ENCODE results near the gene ARSG.
"Not testable (repeated sequence)": the region's sequence is repeated elsewhere in the genome, so short reads cannot be mapped to it uniquely, and the experiment has no call there.

The ARSG gene

DNA sequence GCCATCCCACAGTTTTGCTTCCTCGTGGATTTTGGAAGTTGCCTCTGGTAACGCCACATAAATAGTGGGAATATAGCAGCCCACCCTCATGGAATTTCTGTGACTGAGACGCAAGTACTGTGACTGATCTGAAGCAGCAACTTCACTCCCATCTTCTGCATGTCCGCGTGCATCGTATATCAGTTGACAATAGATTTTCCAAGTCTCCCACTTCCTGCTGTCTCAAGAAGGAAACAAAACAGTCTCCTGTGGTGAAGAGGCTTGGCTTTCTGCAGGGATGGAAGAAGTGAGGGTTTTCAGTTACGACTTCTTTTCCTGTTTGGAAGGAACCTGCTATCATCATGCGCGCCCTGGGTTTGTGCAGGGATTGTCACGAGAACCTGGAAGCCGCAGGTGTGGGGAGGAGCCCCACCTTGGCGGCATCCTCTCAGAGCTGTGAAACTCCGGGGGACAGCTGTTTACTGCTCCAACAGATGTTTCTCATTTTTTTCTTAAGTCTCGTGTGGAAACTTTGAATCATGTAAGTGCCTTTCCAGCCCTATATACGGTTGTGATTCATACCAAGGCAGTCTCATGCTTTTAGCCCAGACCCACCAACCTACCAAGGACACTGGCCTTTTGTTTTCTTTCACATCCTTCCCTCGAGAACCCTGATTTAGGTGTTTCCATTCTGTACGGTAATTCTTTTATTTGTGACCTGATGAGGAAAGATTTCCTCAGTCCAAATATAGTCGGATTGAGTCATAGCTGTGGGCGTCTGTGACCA is 108.5 kb downstream of the ARSG start:
- DNase-seq: no peak

DNA sequence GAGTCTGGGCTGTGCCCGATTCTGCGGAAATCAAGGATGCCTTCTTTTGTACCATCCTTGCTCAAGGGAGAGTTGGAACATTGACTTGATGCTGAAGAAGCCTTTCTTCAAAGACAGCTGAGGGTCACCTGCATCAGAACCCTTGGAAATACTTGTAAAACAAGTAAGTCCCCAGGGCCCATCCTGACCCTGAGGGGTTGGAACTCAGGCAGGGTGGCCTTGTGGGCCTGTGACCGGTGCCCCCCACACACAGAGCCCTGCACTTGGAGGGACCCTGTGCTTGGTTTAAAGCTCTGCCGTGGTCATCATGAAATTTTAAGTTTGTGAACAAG is 109.1 kb downstream of the ARSG start:
- no peak for DNase-seq

DNA sequence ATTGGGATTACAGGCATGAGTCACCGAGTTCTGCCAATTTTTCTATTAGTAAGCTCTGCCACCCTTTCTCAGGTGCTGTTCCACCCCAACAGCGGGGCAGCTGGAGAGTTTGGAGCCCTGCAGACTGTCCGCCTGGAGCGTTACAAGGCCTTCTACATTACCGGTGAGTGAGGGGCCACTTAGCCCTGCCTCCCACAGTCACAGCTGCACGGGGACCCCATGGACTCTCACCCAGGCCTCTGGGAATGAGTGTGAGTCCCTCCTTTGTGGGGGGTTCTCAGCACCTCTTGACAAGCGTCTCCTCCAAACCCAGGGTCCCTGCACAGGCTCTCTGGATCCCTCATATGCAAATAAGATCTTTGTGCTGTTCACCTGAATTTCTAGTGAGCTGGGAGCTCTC is 110.0 kb downstream of the ARSG start:
- DNase-seq: no peak

DNA sequence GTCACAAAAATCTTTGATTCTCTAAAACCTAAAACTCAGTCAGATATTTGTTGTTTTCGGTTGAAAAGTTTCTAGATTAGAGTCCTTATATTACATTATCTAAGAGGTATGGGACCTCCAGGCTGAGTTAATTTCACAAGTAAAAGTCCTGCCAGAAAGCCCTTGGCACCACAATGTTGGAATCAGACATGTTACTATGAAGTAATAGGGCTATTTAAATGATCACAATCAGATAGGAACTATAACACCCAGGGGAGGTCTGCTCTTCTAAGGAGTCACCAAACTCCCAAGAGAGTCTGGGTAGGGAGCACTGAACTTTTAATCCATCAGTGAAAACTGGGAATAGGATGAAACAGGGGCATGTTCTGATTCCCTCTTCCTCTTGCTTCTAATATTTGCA is 111.8 kb downstream of the ARSG start:
- DNase-seq: no peak

DNA sequence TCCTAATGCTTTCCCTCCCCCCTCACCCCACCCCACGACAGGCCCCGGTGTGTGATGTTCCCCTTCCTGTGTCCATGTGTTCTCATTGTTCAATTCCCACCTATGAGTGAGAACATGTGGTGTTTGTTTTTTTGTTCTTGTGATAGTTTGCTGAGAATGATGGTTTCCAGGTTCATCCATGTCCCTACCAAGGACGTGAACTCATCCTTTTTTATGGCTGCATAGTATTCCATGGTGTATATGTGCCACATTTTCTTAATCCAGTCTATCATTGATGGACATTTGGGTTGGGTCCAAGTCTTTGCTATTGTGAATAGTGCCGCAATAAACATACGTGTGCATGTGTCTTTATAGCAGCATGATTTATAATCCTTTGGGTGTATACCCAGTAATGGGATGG is 112.5 kb downstream of the ARSG start:
- not testable (repeated sequence) for DNase-seq

DNA sequence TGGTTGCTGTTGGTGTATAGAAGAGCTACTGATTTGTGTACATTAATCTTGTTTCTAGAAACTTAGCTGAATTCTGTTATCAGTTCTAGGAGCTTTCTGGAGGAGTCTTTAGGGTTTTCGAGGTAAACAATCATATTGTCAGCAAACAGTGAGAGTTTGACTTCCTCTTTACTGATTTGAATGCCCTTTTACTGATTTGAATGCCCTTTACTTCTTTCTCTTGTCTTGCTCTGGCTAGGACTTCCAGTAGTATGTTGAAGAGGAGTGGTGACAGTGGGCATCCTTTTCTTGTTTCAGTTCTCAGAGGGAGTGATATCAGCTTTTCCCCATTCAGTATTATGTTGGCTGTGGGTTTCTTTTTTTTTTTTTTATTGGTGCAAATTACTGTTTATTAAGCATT is 116.4 kb downstream of the ARSG start:
- not testable (repeated sequence) for DNase-seq

DNA sequence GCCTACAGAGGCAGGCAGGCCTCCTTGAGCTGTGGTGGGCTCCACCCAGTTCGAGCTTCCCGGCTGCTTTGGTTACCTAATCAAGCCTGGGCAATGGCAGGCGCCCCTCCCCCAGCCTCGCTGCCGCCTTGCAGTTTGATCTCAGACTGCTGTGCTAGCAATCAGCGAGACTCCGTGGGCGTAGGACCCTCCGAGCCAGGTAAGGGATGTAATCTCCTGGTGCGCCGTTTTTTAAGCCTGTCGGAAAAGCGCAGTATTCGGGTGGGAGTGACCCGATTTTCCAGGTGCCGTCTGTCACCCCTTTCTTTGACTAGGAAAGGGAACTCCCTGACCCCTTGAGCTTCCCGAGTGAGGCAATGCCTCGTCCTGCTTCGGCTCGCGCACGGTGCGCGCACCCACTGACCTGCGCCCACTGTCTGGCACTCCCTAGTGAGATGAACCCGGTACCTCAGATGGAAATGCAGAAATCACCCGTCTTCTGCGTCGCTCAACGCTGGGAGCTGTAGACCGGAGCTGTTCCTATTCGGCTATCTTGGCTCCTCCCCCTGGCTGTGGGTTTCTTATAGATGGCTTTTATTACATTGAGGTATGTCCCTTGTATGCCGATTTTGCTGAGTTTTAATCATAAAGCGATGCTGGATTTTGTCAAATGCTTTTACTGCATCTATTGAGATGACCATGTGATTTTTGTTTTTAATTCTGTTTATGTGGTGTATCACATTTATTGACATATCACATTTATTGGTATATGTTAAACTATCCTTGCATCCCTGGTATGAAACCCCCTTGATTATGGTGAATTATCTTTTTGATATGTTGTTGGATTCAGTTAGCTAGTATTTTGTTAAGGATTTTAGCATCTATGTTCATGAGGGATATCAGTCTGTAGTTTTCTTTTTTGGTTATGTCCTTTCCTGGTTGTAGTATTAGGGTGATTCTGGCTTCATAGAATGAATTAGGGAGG is 122.6 kb downstream of the ARSG start:
- not testable (repeated sequence) for DNase-seq

DNA sequence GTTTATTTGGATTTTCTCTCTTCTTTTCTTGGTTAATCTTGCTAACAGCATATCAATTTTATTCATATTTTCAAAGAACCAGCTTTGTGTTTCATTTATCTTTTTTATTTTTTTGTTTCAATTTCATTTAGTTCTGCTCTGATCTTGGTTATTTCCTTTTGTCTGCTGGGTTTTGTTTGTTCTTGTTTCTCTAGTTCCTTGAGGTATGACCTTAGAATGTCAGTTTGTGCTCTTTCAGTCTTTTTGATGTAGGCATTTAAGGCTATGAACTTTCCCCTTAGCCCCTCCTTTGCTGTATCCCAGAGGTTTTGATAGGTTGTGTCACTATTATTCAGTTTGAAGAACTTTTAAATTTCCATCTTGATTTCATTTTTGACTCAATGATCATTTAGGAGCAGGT is 123.6 kb downstream of the ARSG start:
- DNase-seq: not testable (repeated sequence)

DNA sequence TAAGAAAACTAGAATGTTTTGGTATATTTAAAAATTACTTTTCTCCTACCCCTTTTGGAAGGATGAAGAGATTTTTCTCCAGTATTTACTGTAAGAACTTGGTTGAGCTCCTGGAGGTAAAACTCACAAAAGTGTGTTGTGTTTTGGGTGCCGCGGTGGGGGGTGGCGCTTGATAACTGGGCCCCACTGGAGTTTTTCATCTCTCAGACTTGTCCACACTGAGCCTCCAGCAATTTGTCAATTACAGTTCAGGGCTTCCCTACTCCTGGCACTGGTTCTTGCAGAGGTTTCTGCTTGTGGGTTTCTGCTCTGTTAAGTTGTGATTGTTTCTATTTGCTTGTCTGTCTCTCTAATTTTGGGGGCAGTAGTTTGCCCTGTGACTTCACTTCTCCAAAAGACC is 126.0 kb downstream of the ARSG start:
- no peak for DNase-seq

DNA sequence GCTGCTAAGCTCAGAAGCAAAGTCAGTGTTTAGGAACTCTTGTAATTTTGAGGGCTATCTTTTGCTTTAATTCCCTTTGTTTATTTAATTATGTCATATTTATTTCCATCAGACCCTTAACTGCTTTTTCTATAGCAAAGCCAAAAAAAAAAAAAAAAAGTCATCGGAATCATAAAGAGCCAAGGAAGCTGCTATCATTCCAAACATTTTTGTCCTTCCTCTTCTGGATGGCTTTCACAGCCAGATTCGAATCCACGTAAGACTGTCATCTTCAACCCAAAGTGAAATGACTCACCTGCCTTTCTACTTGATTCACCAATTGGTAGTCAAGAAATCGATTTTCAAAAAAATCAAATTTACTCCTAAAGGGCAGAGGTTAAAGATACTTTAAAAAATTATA is 127.6 kb downstream of the ARSG start:
- DNase-seq: no peak

DNA sequence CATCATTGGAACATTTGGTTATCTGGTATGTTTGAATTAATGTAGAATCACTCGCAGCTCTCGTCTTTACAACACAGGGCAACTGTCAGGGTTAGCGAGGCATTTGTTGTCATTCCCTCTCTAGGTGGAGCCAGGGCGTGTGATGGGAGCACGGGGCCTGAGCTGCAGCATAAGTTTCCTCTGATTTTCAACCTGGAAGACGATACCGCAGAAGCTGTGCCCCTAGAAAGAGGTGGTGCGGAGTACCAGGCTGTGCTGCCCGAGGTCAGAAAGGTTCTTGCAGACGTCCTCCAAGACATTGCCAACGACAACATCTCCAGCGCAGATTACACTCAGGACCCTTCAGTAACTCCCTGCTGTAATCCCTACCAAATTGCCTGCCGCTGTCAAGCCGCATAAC is 128.8 kb downstream of the ARSG start:
- DNase-seq: no peak

DNA sequence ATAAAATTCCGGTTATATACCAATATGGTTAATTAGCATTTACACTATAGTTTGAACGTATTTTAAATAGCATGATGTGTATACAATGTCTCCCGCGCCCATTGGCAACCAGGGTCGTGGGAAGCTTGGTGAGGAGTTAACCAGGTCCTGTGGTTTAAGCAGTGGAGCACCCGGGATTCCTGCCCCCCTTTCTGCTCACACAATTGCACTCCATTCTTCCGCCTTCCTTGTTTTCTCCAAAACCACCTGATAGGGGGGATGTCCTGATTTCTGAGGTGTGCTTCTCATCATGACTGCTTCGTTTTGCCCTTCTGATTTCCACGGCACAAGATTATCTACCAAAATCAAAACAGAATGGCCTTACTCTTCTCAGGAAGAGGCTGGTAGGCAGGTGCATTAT is 130.2 kb downstream of the ARSG start:
- DNase-seq: no peak

DNA sequence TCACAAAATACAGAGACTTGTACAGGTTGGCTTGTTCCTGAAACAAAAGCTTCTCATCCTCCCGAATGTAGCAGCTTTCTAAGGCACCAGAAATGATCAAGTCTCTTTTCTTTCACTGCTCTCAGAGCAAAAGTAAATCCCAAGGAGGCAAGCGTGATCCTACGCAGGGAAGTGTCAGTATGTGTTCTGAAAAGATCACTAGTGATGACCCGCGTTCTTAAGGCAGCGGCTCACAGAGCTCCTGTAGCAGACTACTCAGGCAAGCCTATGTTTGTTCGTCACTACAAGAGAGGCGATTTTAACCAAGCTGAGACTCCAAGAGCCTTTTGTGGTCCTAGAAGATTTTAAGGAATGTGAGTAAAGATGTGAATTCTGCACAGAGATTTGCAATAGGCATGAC is 131.5 kb downstream of the ARSG start:
- DNase-seq: no peak

DNA sequence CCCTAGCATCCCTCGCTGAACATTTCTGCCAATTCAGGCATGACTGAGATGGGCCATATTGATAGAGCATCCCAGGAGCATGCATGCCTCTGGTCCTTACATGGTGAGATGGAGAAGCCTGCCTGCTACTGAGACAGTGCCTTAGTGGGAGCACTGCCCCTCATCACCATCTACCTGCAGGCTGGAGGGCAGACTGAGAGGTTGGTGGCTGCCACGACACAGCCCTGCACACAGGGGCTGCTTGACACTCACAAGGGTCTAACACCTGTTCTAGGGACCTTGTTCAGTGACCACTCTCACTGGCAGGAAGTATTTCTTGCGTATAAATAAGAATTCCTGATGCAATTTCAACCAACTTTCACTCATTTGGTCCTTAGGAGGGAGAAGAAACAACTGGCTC is 132.0 kb downstream of the ARSG start:
- no peak for DNase-seq

DNA sequence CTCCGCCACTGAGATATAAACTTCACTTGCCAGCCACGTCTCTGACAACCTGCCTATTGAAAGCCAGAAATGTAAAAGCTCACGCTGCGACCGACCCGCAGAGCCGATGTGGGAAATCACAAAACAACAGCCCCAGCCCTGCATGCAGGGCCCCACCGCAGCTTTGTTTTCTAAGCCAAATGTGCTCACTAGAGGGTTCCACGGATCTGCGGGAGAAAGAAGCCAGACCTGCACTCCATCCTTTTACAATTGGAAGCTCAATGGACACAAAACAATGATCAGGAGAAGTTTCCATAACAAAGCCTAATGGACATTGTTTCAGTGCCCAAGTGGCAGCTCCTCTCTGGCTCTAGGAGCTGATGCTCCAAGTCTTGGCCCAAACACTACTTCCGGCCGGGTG is 132.9 kb downstream of the ARSG start:
- DNase-seq: no peak

DNA sequence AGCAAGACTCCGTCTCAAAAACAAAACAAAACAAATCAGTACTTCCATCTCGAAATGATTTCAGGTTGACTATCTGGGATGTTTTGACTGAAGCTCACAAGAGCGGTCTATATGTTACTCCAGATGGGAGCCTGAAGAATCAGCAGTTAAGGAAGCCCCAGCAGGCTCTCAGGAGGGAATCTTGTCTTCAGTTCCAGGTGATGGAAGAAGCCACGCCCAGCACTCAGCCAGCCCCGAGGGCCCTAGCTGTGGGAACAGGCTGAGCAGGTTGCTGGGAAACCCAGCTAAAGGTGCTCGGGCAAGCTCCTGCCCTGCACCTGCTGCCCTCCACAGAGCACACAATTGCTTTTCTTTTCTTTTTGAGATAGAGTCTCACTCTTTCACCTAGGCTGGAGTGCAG is 133.6 kb downstream of the ARSG start:
- no peak for DNase-seq

DNA sequence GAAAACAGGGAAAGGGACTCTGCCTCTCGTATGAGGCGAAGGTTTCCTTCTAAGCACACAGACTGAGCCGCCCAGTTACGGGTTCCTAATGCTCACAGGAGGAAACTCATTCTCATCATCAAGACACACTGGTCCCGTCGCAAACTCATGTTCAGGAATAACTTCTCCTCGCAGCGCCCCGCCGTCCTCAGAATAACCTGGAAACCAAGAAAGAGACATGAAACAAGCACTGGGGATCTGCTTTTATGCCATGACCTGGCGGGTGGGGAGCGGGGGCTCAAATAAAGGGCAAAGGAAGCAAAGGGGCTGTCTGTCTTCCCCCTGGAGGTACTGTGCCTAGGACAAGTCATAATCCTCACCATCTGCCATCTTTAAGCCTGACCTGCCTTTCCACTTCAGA is 134.7 kb downstream of the ARSG start:
- DNase-seq: no peak

DNA sequence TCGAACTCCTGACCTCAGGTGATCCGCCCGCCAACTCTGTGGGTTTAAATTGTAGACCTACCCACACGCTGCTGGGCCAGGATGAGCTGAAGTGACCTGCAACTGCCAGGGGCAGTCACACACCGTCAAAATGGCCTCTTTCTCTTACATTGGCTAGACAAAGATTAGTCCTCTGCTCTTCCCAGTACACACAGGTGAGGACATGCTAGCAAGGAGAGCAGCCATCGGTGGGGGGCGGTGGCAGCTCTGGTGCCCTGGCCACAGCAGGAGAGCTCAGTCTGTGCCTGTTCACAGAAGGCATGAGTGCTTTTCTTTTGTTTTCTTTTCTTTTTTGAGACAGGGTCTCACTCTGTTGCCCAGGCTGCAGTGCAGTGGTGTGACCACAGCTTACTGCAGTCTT is 136.3 kb downstream of the ARSG start:
- no peak for DNase-seq

DNA sequence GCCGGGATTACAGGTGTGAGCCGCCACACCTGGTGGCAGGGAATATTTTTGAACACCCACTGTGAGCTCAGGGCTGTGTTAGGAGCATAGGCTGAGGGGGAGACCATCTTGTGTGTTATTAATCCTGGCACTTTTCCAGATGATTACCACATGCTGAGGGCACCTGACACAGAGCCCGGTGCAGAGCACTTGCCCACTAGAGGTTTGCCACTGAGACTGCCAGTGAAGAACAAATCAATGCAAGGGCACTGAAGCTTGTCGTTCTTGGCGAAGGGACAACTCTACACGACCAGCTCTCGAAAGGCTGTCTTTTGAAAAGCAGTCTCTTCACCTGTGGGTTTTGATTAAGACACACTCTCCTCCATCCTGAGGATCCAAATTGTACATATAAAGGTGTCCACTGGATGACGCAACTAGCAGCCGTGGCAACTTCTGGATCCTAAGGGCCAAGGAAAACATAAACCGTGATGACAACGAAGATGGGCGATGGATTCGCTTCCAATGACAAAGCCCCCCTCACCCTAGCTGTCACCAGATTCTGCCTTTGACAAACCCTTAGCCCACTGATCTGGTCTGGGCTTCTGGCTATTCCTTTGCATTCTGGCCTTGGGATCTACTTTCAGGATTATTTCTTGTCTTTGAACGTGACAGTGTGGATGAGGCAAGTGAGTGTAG is 137.3 kb downstream of the ARSG start:
- no peak for DNase-seq

DNA sequence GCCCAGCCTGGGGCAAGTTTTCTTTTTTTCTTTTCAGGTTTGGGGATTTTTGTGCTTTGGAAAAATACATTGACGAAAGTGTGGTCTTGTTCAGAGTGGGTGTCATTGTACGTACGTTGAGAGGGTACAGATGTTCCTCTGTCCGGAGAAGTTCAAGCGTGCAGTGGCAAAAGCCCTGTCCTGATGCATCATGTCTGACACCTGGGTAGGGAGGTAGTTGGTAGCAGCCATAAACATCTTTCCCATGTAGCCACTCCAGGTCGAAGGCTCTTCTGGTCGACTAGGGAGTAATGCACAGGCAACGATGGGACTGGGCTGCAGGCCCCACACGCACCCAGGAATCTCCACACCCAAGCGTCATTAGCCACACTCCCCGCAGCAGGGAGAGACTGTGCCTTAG is 138.6 kb downstream of the ARSG start:
- DNase-seq: no peak

DNA sequence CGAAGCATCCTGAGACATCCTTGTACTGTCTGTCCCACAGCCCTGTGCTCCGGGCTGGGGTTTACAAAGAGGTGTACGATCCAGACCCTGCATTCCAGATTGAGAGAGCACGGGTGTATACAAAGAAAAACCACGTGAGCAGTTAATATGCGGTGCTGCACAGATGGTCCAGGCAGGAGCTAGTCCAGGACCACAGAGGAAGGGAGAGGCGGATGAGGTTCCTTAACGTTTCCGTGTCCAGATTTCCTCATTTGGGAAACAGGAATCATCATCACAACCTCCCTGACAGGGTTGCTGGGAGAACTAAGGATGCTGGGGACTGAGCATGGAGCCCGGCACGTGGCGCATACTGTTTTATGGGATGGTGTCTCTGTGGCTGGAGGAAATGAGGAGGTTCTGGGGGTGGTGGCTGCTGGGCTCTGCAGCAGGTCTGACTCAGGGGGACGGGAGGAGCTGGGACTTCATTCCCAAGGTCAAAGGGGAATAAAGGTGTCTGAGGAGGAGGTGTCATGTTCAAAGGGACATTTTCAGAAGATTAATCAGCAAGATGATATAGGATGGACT is 139.8 kb downstream of the ARSG start:
- no peak for DNase-seq

DNA sequence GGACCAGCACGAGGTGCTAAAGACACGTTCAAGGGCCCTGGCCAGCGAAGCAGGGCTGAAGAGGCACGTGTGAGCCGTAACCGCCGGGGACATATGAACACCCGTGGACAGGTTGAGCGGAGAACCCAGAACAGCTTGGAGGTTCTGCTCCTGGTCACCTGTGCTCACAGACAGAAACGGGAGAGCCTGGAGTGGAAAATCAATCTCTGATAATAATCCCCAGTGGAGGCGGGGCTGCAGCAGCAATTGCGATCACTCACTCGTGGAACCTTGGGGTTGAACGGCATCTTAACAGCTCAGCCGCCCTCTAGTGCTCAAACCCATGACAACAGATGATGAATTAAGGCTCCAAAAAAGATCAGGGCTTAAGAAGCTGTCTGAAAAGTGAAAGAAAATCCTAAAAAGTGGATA is 140.4 kb downstream of the ARSG start:
- DNase-seq: no peak

DNA sequence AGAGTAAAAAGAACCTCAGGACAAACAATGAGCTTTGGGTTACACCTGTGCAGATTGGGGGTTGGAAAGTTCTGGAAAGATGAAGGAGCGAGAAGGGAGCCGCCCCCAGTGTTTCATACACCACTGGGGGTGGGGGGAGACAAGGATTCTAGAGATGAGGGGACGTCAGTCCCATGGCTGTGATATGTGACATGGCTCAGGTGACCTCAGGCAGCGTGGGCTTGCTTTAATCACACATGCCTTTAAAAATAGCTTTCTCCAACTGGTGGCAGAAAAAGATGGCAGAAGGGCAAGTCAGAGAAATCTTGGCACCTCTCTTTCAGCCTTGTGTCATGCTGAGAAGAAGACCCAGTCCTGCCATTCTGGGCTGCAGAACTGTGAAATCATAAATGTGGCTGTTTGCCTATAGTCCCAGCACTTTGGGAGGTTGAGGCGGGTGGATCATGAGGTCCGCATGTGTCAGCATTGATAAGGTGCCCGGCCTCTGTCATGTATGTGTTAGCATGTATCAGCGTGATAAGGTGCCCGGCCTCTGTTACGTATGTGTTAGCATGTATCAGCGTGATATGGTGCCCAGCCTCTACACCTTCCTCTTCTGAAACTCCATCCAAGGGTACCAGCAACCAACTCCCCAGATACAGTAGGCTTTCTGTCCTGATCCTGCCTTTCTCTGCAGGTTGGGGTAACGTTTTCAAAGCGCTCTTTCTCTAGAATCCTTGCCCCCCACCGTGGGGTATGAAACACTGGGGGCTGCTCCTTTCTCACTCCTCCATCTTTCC is 141.0 kb downstream of the ARSG start:
- DNase-seq: no peak

Data from NCI-H1048 (cell line).